Measurements from ENCODE around the gene SLC7A5.

- TF ChIP-seq, protein P1, sequence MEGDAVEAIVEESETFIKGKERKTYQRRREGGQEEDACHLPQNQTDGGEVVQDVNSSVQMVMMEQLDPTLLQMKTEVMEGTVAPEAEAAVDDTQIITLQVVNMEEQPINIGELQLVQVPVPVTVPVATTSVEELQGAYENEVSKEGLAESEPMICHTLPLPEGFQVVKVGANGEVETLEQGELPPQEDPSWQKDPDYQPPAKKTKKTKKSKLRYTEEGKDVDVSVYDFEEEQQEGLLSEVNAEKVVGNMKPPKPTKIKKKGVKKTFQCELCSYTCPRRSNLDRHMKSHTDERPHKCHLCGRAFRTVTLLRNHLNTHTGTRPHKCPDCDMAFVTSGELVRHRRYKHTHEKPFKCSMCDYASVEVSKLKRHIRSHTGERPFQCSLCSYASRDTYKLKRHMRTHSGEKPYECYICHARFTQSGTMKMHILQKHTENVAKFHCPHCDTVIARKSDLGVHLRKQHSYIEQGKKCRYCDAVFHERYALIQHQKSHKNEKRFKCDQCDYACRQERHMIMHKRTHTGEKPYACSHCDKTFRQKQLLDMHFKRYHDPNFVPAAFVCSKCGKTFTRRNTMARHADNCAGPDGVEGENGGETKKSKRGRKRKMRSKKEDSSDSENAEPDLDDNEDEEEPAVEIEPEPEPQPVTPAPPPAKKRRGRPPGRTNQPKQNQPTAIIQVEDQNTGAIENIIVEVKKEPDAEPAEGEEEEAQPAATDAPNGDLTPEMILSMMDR (conservative IDR thresholded peaks at IDR 0.05; ENCODE audit: low read length): no peak
- no peak for TF ChIP-seq EZH2phosphoT487 (IDR thresholded peaks at IDR 0.05; ENCODE audit: borderline replicate concordance)
These were observed 4.8 kb downstream of the SLC7A5 start for GRCh38 chr16:87864331-87864989.

Measured in Loucy (cell line).